ENCODE data around the gene SMIM8.

SMIM8 gene

DNA sequence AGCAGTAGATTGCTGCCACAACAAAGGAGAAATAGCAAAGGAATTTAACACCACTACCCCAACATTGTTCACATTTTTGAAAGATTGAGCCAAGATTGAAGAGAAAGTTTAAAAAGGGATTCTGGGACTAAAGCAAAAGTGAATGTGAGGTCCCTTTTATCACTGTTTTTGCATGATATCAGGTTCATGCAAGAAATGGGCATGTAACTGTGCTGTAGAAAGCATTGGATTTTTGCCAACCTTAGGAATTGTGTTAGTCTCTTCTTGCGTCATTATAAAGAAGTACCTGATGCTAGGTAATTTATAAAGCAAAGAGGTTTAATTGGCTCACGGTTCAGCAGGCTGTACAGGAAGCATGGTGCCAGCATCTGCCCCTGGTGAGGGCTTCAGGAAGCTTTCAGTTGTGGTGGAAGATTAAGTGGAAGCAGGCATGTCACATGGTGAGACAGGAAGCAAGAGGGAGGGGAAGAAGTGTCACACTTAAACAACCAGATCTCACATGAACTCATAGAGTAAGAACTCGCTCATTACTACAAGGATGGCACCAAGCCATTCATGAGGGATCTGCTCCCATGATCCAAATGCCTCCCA lies 11.3 kb downstream of the SMIM8 start:
- DNase-seq (ENCODE audit: insufficient read length, low spot score), result no peak
- FAIRE-seq, result no peak

- no peak for DNase-seq (ENCODE audit: insufficient read length, low spot score)
- FAIRE-seq, result no peak
Observed at GRCh38 chr6:87334683-87335082, 12.3 kb downstream of the SMIM8 start.

DNA sequence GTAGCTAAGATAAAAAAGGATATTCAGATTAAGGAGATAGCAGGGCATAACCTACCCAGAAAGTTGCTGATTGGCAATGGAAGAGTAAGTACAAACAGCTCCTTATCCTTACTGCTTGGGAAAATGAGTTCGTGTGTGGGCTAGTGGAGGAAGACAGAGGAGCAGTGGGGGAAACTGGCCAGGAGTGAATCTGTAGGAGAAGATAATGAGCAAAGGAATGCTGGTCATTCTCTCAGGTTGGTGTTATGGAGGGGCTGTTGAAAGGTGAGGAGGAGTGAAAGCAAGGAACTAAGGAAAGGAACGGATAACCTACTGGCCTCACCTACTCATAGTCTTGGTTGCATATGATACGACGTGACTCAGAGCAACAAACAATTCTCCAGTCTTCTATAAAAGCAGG lies 14.0 kb downstream of the SMIM8 start:
- no peak for FAIRE-seq
- DNase-seq (ENCODE audit: insufficient read length, low spot score), result no peak

GRCh38 chr6:87340230-87340629 lies 17.8 kb downstream of the SMIM8 start:
- DNase-seq (ENCODE audit: insufficient read length, low spot score) (no peak), FAIRE-seq (no peak)

DNA sequence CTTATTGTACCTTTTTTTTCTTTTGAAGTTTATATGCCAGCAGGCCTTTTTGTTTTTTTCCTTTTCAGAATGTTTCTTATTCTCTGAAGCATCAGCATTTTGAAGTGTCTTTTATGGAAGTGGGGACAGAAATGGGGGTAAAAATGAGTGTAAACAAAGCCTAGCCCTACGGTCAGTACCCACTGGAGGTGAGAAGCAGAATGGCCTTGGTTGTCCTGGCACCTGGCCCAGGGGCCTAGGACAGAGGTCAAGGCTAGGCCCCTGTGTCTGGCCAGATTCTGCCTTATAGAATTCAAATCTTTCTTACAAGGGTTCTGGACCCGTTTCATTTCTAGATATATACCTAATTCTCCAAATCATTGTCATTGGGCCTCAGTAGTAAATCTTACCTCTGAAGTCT lies 18.8 kb downstream of the SMIM8 start:
- DNase-seq (ENCODE audit: insufficient read length, low spot score) (no peak), FAIRE-seq (no peak)

DNA sequence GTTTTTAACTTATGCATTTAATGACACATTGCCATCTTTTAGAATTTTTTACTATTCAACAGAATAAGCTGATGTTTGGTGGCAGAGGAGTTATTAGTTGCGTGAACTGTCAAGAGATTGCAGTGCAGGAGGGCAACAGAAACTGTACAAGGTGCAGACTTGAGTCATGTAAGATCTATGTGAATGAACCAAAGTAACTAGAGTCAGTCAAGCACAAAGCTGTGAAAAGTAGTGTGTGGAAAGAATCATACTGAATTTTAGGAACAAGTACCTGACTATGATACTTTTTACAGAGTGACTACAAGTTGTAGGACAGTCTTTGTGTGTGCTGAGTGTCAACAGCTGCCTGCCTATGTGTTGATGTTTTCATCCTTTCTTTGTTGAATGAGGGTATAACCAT lies 19.5 kb downstream of the SMIM8 start:
- DNase-seq (ENCODE audit: insufficient read length, low spot score), result no peak
- peak; percentile 97 for FAIRE-seq

DNA sequence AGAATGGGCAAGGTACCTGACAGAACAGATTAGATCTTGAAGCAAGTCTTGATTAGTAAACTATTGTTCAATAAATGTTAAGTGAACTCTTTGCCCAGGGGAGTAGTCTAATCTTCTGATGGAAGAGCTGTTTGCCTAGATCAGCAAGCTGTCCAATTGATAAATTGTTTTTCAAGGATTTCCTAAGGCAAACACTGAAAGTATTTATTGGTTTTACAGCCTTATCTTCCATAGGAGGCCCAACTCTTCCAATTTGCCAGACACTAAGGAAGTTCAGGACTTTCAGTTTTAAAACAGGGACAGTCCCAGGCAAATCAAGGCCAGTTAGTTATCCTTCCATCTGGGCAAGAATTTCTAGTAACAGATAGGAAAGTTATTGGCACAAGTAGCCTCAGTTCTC lies 20.4 kb downstream of the SMIM8 start:
- peak; percentile 72 for FAIRE-seq
- no peak for DNase-seq (ENCODE audit: insufficient read length, low spot score)

GRCh38 chr6:87344731-87345130 lies 22.3 kb downstream of the SMIM8 start, which contains the start of gene C6orf163:
C6orf163 (plus strand) TSS chr6:87344813; CDS start chr6:87345100, 287 bp downstream.
- DNase-seq (ENCODE audit: insufficient read length, low spot score) (no peak), FAIRE-seq (no peak)

GRCh38 chr6:87346700-87347099 lies 24.3 kb downstream of the SMIM8 start:
- FAIRE-seq, result no peak
- DNase-seq (ENCODE audit: insufficient read length, low spot score), result no peak

DNA sequence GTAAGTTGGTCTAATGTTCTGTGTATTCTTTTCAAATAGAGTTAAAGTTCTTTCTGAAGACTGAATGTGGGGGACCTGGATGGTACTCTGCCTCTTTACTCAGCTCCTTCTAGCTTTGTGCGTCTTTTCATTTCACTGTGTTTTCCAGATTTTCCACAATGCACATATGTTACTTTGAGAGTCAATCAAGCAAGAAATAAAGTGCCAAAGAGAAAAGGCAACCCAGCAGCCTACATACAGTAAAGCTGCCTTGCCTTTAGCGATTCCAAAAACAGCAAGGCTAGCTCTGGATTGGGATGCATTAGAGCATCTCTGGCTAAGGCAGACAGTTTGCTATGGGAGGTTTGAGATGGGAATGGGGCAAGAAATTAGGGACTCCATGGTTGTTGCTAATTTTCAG lies 27.5 kb downstream of the SMIM8 start:
- FAIRE-seq, result no peak
- no peak for DNase-seq (ENCODE audit: insufficient read length, low spot score)

GRCh38 chr6:87350516-87350915 lies 28.1 kb downstream of the SMIM8 start:
- no peak for FAIRE-seq
- no peak for DNase-seq (ENCODE audit: insufficient read length, low spot score)

GRCh38 chr6:87351583-87351982 lies 29.2 kb downstream of the SMIM8 start:
- no peak for FAIRE-seq
- DNase-seq (ENCODE audit: insufficient read length, low spot score), result no peak

DNA sequence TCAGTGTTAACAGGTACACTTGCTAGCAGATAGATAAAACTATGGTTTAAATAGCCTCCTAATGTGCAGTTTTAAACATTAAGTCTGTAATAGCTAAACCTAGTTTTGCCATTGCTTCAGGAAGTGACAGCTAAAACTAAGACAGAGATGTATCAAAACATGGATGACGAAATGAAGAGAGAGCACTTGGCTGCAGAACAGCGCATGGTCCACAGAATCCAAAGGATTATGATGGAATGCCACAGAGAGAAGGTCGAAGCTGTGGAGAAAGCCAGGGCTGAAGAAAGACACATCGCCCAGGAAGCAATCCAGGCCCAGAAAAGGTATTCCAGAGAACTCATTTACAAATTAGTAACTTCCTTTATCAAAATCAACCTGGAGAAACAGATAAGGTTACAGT lies 33.8 kb downstream of the SMIM8 start:
- FAIRE-seq, result no peak
- DNase-seq (ENCODE audit: insufficient read length, low spot score), result no peak

GRCh38 chr6:87357479-87358196 lies 35.2 kb downstream of the SMIM8 start:
- DNase-seq (ENCODE audit: insufficient read length, low spot score), result no peak
- FAIRE-seq, result no peak

DNA sequence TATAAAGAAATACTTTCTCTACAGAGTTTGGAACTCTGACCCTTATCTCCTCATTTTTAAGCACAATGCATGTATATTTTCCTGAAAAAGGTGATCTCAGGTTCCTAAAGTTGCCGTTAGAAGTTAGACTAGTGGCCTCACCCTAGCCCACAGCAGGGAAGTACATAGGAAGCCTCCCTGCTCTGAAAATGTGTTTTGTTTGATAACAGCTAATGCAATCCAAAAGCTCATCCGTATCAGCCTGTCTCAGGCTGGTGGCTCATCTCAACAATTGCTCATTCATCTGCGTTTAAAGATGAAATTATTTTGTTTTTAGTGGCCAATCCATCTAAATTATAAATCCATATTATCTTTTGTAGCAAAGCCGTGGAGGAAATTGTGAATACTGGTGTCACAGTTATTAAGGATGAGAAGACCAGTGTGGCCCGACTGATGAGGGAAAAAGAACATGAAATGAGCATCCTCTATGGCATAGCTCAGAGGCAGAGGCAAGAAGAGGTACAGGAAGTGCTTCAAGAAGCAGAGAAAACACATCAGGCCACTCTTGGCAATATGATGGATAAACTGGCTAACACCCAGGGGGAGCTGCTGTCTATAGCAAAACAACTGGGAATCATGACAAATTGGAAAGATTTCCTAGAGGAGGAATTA lies 42.3 kb downstream of the SMIM8 start:
- FAIRE-seq (no peak), DNase-seq (ENCODE audit: insufficient read length, low spot score) (no peak)

DNA sequence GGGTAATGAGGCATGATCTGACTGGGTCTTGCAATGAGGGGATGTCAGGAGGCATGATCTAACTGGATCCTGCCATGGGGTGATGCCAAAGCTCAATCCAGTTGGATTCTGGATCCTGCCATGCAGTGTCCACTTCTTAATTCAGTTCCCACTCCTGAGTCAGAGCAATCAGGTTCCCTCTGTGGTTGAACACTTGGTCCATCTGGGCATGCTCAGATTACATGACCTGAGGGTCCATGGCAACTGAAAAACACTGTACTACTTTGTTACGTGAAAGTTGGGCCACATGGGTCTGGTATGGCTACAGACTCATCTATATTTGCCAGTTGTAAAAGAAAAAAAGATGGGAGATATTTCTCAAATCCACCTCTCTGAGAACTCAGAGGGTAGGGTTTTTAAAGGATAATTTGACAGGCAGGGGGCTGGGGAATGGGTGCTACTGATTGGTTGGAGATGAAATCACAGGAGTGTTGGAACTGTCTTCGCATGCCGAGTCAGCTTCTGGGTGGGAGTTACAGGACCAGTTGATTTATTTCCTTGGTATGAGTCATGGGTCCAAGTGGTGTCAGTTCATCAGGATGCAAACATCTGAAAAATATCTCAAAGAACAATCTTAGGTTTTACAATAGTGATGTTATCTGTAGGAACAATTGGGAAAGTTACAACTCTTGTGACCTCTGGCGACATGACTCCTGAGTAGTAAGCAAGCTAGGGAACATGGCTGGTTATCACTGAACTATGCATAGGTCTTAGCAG lies 43.9 kb downstream of the SMIM8 start:
- no peak for FAIRE-seq
- DNase-seq (ENCODE audit: insufficient read length, low spot score), result no peak

DNA sequence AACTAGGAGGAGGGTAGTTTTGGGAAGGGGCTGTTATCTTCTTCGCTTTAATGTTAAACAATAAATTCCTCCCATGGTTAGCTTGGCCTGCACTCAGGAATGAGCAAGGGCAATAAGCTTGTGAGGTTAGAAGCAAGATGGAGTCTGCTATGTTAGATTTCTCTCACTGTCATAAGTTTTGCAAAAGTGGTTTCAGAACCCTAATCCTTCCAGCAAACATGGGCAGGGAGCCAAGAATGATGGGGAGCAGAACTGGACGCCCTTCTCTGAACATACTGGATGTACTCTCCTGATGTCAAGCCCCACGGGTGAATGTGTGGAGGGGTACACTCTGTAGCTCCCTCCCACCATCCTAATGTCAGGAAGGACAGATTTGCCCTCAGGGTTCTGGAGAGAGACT lies 44.5 kb downstream of the SMIM8 start:
- DNase-seq (ENCODE audit: insufficient read length, low spot score), result no peak
- FAIRE-seq, result no peak

GRCh38 chr6:87373377-87373776 lies 51.0 kb downstream of the SMIM8 start:
- no peak for DNase-seq (ENCODE audit: insufficient read length, low spot score)
- FAIRE-seq, result no peak

- DNase-seq (ENCODE audit: insufficient read length, low spot score), result no peak
- no peak for FAIRE-seq
Observed at GRCh38 chr6:87375315-87375714, 52.9 kb downstream of the SMIM8 start.

DNA sequence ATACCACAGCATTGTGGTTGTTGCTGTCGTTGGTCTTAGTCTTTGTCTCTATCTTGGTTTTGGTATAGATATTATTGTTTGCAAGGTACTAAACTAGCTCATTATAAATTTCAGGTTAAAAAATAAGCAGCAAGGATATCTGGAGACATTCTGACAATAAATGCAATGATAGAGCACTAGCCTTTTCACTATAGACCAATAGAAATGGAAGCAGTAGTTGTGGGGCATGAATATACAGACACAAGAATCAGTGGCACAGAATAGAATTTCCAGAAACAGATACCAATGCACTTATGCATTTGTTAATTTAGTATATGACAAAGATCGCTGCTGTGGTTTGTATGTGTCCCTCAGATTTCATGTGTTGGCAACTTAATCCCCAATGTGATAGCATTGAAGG lies 54.3 kb downstream of the SMIM8 start:
- no peak for FAIRE-seq

DNA sequence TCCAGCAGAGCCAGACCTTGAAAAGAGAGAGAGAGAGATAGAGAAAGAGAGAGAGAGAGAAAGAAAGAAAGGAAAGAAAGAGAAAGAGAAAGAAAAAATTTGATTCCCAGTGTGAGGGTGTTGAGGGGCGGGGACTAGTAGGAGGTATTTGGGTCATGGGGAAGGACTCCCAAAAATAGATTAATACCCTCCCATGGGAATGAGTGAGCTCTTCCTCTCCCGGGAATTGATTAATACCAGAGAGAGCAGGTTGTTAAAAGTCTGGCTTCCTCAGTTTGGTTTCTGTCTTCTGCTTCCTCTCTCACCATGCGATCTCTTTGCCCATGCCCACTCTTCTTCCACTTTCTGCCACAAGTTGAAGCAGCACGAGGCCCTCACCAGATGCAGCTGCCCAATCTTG lies 56.6 kb downstream of the SMIM8 start:
- DNase-seq (ENCODE audit: insufficient read length, low spot score), result no peak
- FAIRE-seq, result peak; percentile 73

More for the DNA sequence above, 54.3 kb downstream of the SMIM8 start:
- no peak for DNase-seq (ENCODE audit: insufficient read length, low spot score)

Measured in GM19239 (cell line).